Measurements from ENCODE around the gene CASR.

The CASR gene

DNA sequence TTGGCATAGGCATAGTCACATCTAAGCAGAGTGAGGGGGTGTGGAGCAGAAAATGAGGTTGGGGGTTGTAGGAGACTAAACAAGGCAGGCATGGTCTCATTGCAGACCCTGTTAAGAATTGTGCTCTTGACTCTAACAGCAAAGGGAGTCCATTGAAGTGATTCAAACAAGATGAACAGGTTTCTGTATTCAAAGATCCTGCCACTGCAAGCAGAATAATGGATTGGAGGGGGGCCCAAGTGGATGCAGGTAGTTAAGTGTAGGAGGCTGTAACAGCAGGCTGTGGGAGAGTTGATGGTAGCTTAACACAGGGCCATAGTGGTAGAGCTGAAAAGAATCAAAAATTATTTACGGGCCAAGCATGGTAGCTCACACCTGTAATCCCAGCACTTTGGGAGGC, 34.4 kb downstream of the CASR start:
- no peak for DNase-seq

DNA sequence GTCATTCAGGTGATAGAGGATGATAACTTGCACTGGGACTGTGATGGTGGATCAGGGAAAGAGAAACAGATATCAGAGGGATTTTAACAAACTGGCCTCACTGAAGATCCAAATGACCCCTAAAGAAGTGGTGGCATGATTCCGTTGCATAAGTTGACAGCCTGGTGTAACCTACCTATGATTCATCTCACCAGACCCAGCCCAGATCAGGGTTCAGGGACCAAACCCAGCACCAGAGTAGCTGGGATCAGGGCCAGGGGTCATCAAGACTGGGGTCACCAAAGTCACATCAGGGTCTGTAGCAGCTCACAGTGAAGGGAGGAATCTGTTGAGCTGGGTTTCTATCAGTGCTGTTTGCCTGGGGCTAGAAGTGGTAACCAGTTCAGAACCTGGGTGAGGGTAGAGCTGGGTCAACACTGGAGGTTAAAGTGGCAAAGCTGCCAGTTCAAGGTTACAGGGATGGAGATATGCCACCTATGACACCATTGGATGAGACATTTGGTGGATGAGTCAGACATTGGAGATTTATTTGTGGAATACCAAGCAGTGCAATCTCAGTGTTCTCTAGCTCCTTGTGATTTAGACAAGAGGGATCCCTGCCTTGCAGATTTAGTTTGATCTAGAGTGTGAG, 35.9 kb downstream of the CASR start:
- no peak for DNase-seq

DNA sequence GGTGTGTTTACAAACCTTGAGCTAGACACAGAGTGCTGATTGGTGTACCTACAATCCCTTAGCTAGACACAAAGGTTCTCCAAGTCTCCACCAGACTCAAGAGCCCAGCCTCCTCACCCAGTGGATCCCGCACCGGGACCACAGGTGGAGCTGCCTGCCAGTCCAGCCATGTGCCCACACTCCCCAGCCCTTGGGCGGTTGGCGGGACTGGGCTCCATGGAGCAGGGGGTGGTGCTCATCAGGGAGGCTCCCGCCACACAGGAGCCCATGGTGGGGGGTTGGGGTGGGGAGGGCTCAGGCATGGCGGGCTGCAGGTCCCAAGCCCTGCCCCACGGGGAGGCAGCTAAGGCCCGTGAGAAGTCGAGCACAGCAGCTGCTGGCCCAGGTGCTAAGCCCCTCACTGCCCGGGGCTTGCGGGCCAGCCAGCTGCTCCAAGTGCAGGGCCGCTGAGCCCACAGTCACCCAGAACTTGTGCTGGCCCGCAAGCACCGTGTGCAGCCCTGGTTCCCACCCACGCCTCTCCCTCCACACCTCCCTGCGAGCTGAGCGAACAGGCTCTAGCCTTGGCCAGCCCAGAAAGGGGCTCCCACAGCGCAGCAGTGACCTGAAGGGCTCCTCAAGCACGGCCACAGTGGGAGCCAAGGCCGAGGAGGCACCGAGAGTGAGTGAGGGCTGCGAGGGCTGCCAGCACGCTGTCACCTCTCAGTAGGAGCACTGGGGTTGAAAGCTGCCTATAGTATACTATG, 43.7 kb downstream of the CASR start:
- DNase-seq = no peak

DNA sequence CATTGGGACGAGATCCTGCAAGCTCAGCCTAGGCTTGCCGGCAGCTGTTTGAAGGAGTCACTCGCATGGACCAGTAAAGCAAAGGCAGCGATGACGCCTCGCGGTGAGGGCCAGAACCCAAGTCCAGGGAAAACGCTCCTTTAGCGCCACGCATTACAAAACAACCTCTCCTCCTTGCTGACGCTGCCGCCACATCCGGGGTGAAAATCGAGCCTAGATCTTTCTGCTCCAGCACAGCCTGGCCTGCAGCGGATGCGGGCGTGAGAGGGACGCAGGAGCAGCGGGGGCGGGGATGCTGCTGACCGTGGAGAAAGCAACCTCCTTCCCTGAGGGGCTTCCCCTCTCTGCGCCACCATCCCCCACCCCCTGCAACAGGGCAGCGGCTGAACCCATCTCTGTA, 46.7 kb downstream of the CASR start:
- no peak for DNase-seq

DNA sequence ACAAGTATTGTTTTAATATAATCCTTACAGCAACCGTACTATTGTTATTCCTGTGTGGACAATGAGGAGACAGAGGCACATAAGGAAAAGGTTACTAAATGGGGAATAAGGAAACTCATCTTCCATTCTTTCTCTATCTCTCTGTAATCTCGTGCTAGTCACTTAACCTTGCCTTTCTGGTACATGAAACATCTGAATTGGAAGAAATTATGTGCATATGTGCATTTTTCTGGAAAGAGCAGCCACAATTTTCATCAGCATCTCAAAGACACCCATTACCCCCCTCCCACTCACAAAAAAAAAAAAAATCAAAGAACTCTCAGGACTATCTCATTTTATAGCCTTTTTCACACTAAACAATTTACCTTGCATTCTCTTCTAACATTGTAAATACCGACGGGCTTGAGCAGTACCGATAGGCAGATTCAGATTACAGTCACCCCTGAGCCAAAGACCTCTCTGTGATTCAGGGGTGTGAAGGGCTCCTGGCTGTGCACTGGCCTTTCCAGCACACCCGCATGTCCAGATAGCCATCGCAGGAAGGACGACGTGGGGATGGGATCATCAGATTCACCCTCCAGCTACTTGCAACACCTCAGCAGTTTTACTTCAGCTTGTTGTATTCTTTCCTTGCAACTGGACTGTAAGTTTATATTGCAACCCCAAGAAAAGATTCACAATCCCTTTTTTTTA, 48.1 kb downstream of the CASR start:
- DNase-seq = no peak

DNA sequence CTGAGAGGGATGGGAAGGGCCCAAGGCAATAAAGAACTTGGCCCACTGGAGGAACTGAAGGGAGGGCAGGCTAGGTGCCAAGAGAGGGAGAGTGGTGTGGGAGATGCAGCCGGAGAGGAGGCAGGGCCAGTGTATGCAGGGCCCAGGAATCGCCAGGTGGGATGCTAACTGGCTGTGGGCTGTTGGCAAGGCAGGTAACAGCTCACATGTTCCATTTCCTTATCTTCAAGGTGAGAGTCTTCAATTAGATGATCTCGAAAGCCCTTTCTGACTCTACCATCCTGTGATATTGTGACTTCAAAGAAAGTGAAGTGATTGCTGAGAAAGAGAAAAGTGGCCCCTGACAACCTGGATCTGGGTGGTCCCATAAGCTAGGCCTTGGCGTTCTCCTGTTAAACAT, 49.0 kb downstream of the CASR start:
- DNase-seq = no peak

DNA sequence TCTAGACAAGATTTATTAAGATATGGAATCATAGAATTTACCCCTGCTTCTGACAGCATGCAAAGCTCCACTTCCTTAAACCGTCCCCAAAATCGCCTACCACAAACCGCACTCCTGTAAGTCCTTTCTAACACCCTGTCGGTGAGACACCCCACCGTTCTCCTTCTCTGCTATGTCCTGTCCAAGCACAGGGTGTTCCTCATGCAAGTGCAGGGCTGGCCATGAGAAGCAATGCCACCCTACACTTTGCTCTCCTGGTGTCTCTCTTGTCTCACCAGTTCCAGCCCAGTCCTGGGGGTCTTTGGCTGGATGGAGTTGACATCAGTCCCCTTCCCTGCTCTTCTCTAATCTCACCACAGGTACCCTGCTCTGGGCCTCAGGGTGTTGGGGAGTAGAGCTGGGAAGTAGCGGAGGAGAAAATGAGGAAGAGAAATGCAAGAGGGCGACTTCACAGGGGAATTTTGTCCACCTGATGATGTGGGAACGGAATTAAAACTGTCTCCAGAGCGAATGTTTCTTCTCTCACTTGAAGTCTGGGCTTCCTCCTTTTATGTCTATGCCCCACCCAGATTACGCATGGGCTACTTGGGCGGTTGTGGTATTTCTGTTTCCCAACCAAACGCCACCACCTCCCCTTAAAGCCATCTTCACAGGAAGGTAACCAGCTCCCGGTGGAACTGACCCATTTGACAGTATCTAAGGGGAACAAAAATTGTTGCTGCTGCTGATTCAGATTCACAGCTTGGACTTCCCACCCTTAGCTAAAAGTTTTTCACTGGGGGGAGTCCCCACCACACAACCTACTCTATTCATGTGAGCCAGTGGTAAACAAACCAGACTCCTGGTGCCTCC, 49.9 kb downstream of the CASR start:
- peak; percentile 78 for DNase-seq

DNA sequence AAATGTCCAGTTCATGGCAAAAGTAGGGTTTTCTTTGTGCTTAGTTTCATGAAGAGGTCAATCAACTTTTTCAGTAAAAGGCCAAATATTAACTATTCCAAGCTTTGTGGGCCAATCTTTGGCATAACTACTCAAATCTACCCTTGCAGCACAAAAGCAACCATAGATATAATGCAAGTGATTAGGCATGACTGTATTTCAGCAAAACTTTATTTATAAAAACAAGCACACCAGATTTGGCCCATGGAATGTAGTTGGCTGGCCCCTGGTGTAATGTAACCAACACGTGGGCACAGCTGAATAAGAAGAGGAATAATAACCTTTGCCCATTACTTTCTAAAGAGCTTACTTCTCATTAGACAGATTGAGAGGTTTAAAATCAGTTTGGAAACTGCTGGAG, 50.6 kb downstream of the CASR start:
- no peak for DNase-seq

DNA sequence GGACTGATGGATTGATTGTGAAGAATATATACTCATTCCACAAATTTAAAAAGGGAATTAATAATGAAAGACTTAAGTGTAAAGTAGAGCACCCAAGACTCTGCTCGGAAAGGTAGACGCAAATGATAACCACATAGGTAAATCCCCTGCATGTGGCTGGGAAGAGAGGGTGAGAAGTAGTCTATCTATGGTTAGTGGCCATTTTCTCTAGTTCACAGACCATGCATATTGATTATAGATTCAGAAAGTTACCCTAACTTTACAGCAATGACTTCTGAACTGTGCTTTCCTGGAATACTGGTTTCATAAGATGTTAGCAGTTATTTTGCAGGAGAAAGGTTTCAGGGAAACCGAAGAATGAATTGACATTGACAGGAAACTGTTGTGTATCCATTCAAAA, 51.7 kb downstream of the CASR start:
- DNase-seq = no peak

DNA sequence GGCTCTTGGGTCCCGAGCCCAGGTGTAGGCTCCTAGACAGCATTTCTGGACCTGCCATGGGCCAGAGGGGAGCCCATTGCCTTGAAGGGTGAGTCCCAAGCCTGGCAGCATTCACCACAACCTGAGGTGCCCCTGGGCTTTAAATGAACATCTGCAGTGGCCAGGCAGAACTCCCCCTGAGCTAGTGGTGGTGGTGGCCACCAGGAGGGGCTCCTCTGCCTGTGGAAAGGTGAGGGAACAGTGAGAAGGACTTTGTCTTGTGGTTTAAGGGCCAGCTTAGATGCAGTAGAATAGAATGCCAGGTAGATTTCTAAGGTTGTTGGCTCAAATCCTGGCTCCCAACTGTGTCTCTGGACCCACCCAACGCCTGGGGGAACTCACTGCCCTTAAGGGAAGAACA, 55.6 kb downstream of the CASR start:
- DNase-seq = no peak

DNA sequence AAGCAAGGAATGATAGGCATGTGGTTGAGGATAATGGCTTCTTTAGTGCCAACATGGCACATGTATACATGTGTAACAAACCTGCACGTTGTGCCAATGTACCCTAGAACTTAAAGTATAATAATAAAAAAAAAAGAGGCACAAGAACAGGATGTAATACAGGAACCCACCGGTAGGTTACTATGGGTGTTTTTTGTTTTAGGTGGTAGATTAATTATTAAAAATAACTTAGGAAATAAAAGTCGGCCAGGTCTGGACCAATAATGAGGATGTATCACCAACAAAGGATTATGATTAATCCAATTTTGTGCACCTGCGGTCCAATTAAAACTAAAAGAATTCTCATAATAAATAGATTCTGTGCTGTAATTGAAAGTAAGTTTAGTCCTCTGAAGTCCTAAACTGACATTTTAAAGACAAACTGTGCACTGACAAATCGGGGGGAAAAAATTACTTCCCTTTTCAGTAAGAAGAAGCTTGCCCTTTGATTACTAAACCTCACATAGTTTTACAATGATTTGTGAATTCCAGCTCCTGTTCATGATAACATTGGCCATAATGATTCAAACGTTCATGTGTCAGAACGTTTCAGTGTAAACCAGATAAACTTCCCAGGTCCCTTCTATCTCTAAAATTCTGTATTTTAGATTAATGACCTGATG, 62.2 kb downstream of the CASR start:
- DNase-seq = no peak

DNA sequence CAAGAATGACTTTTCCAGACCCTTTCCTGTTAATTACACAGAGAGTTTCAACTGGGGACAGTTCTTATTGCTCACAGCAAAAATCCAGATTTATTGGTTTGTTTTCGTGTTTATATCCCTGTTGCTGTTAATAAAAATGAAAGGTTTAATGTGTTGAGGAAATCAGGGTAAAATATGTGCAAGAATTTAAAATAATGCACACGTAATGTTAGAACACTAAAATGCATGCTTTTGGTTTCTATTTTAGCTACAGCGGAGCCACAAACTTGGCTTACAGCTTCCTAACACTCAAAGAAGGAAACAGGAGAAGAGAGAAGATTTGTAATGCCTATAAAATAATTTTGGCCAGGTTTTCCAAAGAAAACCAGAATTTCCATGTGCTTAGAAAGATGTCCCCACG, 62.7 kb downstream of the CASR start:
- DNase-seq = no peak

DNA sequence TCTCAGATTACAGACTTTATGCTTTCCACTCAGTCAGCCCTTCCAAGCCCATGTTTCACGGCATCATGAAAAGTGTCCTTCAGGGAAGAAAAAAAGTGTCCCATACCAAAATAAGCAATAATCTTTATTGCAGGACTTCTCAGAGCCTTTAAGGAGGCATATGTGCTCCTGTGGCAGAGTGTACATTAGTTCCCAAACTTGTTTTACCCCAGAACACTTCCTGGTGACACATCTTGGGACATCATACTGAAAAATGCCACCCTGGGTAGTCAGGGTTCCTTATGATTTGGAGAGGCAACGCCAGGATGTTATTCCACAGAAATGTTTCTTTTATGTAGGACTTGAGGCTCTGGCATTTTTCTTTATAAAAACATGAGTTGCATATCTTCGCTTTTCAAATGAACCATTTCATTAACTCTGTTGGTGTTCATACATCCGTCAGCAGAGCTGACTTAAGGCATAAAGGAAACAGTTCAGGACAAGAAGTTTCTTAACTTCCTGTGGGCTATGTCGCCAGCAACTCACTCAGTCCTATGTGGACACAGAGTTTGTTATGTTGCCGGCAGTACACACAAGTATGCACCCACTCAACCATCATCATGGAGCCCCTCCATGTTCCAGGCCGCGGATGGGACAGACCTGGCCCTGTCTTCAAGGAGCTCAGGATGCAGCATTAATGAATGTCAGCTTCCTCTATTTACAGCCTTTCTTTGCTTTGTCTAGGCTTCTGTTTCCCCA, 63.8 kb downstream of the CASR start:
- no peak for DNase-seq

DNA sequence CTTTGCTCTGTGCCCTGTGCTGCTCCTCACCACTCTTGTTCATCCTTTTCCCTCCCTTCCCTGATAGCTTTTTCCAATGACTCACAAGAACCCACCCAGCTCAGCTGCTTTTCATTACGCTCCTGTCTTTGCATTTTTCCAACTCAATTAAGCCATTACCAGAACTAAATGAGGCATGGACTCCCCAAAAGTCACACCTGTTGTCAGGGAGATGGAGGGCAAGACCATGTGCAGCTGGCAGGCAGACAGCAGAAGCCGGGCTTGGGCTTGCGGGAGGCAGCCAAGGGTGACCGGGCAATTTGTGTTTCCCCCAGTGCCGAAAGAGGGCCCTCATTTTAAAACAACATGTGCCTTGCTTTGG, 64.3 kb downstream of the CASR start:
- DNase-seq = peak; percentile 31

DNA sequence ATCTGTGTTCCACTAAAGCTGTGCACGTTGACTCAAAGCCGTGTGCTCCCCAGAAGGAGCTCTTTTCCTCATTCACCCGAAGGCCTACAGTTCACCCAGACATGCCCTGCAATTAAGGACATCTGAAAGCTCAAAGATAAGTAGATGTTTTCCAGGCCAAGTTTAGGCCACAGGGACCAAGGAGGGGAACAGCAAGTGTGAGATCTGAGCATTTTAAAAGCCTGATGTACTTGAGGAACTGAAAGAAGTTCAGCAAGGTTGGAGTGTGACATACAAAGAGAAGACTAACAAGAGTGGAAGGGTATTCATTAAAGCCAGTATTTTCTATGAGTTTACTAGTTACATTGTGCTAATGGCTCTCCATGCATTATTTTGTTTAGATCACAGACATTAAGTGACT, 68.0 kb downstream of the CASR start:
- DNase-seq = no peak

DNA sequence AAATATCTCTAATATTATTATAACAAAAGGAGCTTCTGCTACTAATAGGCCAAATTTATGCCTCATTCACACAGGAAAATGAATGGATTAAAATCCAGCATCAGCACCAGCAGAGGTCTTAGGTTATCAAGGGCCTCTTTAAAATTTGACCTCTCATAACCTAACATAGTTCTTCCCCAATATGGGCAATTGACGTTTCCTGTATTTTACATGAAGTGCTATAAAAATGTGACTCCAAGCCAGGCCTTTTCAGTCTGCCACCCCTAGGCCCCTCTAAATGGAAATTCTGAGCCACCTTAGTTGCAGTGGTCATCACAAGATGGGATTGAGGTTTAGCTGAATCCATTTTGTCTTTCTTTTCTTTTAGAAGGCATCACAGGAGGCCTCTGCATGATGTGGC, 70.1 kb downstream of the CASR start:
- no peak for DNase-seq

DNA sequence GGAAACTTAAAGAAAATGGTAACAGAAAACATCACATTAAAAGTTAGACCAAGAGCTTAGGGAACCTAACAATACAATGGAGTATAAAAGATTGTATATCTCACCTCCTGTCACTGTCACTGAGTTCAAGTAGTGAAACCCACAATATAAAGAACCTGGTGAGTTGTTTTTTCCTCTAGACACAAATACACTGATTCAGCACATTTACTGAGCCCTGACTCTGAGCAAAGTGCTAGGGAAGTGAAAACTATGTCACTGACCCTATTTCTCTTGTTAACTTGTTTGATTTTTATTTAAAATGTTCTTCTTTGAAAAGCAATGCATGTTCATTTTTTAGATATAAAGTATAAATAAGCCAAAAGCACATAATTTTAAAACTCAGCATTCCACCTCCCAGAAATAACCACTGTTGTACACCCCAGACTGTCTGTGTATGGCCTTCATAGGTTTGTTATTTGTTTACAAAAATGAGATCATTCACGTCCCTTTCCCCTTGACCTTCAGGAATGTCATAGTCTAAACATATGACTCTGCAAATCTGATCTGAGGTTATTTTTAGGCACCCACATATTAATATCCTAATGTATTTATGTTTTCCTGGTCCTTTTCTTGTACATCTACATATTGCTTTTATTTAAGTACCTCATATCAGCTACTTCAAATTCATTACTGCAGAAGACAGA, 72.4 kb downstream of the CASR start:
- DNase-seq = no peak

DNA sequence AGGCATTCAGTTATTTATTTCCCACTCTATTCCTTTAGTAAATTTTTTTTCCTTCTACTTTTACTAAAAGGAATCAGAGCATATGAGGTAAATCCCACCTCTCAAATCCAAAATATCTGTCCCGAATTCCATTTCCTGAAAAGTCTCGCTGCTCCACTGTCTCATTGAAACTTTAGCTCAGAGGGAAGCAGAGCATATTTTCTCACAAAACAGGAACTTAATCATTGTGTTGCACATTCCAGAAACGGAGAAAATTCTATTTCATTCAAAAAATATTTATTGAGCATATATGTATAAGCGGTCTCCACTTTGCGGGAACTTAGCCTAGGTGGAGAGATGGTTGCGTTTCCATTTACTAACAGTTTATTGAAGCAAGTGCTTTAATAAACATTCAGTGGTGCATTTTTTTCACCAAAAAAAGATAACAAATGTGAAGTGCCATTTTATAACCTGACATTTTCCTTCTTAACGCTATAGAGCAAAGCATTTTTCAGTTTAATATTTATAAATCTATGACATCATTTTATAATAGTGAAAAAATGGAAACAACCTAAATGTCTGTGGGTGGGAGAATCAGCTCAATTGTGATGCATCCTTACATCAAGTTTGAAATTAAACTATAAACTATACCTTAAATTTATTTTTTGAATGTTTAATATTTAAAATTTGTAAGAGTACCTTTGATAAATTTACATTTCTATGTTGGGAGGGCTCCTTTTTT, 74.3 kb downstream of the CASR start:
- no peak for DNase-seq

DNA sequence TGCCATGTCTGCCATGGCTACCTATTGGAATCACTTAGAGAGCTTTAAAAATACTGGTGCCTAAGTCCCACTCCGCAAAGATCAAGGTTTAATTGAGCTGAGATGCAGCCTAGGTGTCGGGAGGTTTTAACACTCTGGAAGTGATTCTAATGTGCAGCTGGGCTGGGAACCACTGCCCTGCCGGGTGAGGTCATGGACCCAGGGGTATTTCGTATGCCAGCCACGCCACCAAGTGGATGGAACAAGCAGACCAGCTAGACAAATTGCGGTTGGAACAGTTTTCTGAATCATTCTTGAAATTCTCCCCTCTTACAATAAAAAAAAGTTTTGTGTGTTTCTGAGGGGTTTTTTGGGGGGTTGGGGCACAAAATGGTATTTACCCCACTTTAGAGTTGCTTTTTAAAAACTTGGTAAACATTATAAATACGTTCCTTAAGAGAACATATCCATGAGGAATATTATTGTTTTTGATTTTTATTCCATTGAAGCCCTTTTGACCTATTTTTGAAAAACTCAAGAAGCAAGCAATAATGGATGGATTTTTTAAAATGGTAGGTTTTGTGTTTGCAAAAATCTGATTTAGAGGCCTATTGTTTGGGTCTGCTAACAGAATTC, 75.4 kb downstream of the CASR start:
- DNase-seq = peak; percentile 58

DNA sequence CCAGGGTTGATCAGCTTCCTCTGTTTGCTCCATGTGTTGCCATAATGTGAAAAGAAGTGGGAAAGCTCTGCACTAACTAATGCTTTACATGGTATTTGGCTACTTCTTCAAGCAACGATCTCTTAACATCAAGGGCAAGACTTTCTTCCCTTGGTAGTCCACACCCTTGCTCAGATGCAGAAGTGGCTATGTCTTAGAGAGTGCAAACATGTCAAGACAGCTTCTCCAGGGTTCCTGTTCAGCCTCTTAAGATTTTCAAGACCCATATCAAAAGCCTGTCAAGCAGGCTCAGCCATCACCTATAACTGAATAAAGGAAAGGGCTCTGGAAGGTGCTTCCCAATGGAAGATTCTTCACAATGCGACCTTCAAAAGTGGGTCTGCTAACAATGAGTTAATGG, 76.7 kb downstream of the CASR start:
- DNase-seq = no peak
